Thoracic aorta (tissue), 2 donors: ENCODE data around the gene PARN. TPM values are rescaled to one million over a fixed set of nuclear protein-coding genes. Genes with fewer than 3 reads are reported as not detected.
"Not testable (repeated sequence)": the region's sequence is repeated elsewhere in the genome, so short reads cannot be mapped to it uniquely, and the experiment has no call there.

Experiments
- ATAC-seq: fragments of 150-250 bp; one replicate; pipeline ENCODE4 v1.8.0; 2017; ENCODE audit warnings: low read depth; ENCODE audit not compliant: insufficient number of reproducible peaks, low FRiP score
- DNase-seq: peaks from one replicate; pipeline ENCODE4 v3.0.0-alpha.2; 2020; ENCODE audit warnings: low spot score
- H3K27ac ChIP-seq, 2 donors: fragments of 200-600 bp; sonication (generic); 1 replicate in 1 of 2; 2 replicates in 1 of 2; pipeline ENCODE4 v1.5.1; 2016; ENCODE audit warnings: mild to moderate bottlenecking in 2 of 2, moderate library complexity in 2 of 2
- H3K27me3 ChIP-seq: fragments of 200-600 bp; sonication (generic); replicated peaks from 2 replicates; pipeline ENCODE4 v1.6.0; 2016; ENCODE audit warnings: mild to moderate bottlenecking; ENCODE audit not compliant: insufficient read depth
- H3K36me3 ChIP-seq: fragments of 200-600 bp; sonication (generic); one replicate; pipeline ENCODE4 v1.5.1; 2016
- H3K4me1 ChIP-seq, 2 donors: fragments of 200-600 bp; sonication (generic); 1 replicate in 1 of 2; 2 replicates in 1 of 2; pipeline versions ENCODE4 v1.5.1 to v1.6.0; 2016; ENCODE audit warnings: low read depth in 2 of 2, mild to moderate bottlenecking in 1 of 2; ENCODE audit not compliant: control insufficient read depth in 1 of 2
- H3K4me3 ChIP-seq: fragments of 200-600 bp; sonication (generic); 2 replicates; pipeline ENCODE4 v1.5.1; 2016; ENCODE audit warnings: mild to moderate bottlenecking
- H3K9me3 ChIP-seq: fragments of 200-600 bp; sonication (generic); 2 replicates; pipeline ENCODE4 v1.5.1; 2016
- total RNA-seq, 2 donors: library from RNA; depleted of rRNA; stranded (reverse); fragments of >200 nt; gene quantifications; one replicate each; pipeline versions ENCODE4 v1.1.0 to v1.2.3, GENCODE V29; 2016
- TF ChIP-seq, protein P1 (sequence below): fragments of 200-600 bp; sonication (generic); IDR thresholded peaks from one replicate; pipeline ENCODE4 v1.5.1; 2019; ENCODE audit warnings: antibody characterized with exemption

The PARN gene
- total RNA-seq, 2 donors from 2014 or later, result 51.0 to 66.7 TPM

DNA sequence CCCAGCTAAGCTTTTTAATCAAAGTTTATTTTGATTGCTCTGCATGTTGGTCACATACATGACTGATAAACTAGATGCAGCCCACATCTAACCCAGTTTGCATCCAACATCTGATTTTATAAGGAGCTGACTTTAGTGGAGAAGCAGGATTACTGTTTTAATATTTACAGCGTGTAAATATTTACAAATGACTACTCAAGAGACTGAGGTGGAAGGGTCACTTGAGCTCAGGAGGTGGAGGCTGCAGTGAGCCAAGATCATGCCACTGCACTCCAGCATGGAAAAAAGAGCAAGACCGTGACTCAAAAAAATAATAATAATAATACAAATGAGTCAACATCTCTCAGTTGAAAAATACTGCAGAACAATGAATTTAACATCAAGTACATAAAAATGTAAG lies 50.8 kb downstream of the PARN start:
- DNase-seq (no peak), ATAC-seq (no peak)
- TF ChIP-seq, protein P1, sequence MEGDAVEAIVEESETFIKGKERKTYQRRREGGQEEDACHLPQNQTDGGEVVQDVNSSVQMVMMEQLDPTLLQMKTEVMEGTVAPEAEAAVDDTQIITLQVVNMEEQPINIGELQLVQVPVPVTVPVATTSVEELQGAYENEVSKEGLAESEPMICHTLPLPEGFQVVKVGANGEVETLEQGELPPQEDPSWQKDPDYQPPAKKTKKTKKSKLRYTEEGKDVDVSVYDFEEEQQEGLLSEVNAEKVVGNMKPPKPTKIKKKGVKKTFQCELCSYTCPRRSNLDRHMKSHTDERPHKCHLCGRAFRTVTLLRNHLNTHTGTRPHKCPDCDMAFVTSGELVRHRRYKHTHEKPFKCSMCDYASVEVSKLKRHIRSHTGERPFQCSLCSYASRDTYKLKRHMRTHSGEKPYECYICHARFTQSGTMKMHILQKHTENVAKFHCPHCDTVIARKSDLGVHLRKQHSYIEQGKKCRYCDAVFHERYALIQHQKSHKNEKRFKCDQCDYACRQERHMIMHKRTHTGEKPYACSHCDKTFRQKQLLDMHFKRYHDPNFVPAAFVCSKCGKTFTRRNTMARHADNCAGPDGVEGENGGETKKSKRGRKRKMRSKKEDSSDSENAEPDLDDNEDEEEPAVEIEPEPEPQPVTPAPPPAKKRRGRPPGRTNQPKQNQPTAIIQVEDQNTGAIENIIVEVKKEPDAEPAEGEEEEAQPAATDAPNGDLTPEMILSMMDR, result no peak
- H3K4me1 ChIP-seq, result no peaks in the 10 kb centered on the region
- H3K4me3 ChIP-seq, result no peak overlapping the region
- no peaks in the 10 kb centered on the region for H3K9me3 ChIP-seq
- H3K27ac ChIP-seq, result no peak overlapping the region
- H3K36me3 ChIP-seq, result peaks cover 60% of the 10 kb centered on the region
- no peaks in the 10 kb centered on the region for H3K27me3 ChIP-seq

- Histone ChIP-seq H3K27ac (no peak overlapping the region), H3K36me3 (peaks cover 40% of the 10 kb centered on the region), H3K9me3 (no peaks in the 10 kb centered on the region), H3K27me3 (no peaks in the 10 kb centered on the region), H3K4me1 (no peaks in the 10 kb centered on the region), H3K4me3 (no peak overlapping the region)
- TF ChIP-seq, protein P1, result no peak
- DNase-seq (no peak), ATAC-seq (no peak)
Observed at GRCh38 chr16:14576532-14576931, 53.5 kb downstream of the PARN start.

- Histone ChIP-seq H3K27me3 (no peaks in the 10 kb centered on the region), H3K9me3 (no peaks in the 10 kb centered on the region), H3K27ac (no peak overlapping the region), H3K36me3 (peaks cover 36% of the 10 kb centered on the region), H3K4me1 (no peaks in the 10 kb centered on the region), H3K4me3 (no peak overlapping the region)
- DNase-seq (no peak), ATAC-seq (no peak)
- TF ChIP-seq, protein P1, result no peak
Observed at GRCh38 chr16:14576069-14576468, 54.0 kb downstream of the PARN start.

GRCh38 chr16:14574698-14575415 lies 55.2 kb downstream of the PARN start:
- H3K4me3 ChIP-seq, H3K4me1 ChIP-seq, ATAC-seq, H3K27me3 ChIP-seq, DNase-seq, H3K9me3 ChIP-seq, H3K27ac ChIP-seq: not testable (repeated sequence)
- H3K36me3 ChIP-seq, result peaks cover 28% of the 10 kb centered on the region

- Histone ChIP-seq H3K36me3 (peaks cover 15% of the 10 kb centered on the region), H3K27ac (no peak overlapping the region), H3K4me3 (no peak overlapping the region), H3K4me1 (no peaks in the 10 kb centered on the region), H3K9me3 (no peaks in the 10 kb centered on the region), H3K27me3 (no peaks in the 10 kb centered on the region)
- ATAC-seq (no peak), DNase-seq (no peak)
- TF ChIP-seq, protein P1, result no peak
Observed at GRCh38 chr16:14572535-14572934, 57.5 kb downstream of the PARN start.

DNA sequence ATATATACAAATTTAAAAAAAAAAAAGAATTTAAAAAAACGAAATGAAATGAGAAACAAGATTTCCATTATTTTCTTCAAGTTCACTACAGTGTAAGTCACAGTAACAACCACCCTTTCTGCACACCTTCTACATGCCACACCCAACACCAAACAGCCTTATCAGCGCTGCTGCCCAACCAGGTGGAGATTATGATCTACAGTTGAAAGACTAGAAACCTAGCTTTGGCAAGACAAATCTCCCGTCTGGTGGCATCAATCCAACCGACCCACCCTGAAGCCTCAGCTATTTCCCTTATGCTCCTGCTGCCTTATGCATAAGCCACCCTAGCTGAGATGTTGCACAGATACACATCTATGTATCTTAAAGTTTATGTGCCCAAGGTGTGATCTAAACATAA lies 60.8 kb downstream of the PARN start:
- H3K4me1 ChIP-seq, result no peaks in the 10 kb centered on the region
- TF ChIP-seq, protein P1, result no peak
- no peaks in the 10 kb centered on the region for H3K27me3 ChIP-seq
- ATAC-seq (no peak), DNase-seq (no peak)
- no peak overlapping the region for H3K27ac ChIP-seq
- no peak overlapping the region for H3K4me3 ChIP-seq
- no peaks in the 10 kb centered on the region for H3K9me3 ChIP-seq
- no peaks in the 10 kb centered on the region for H3K36me3 ChIP-seq
